ENCODE measurements around the gene GGA2.
"Not testable (repeated sequence)": the region's sequence is repeated elsewhere in the genome, so short reads cannot be mapped to it uniquely, and the experiment has no call there.

The GGA2 gene

GRCh38 chr16:23501291-23501690 is 9.0 kb downstream of the GGA2 start:
- no peak for DNase-seq

- DNase-seq: no peak
Measured at GRCh38 chr16:23500862-23501225, 9.4 kb downstream of the GGA2 start.

DNA sequence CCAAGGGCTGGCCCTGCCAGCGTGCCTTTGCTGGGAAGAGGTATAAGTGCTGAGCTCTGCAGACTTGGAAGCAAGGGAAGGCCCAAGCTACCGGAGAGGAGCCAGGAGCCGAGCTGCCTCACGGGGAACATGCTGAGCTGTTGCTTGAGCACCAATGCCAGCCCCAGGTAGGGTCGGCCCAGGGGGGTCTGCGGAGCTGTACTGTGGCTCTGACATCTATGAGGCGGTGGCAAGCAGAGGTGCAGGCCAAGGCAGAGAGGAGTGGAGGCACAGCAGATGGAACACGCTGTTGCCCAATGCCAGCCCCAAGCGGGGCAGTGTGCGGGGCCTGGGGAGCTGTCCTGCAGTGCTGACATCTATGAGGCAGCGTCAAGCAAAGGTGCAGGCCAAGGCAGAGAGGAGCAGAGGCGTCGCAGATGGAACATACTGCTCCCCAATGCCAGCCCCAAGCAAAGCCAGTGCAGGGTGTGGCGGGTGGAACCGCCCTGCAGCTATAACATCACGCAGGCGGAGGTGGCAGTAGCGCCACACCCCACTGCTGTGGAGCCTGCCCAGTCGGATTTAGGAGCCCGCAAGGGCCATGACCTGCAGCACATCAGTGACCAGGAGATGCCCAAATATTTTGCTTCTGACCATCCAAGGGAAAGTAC is 10.0 kb downstream of the GGA2 start:
- DNase-seq: no peak

DNA sequence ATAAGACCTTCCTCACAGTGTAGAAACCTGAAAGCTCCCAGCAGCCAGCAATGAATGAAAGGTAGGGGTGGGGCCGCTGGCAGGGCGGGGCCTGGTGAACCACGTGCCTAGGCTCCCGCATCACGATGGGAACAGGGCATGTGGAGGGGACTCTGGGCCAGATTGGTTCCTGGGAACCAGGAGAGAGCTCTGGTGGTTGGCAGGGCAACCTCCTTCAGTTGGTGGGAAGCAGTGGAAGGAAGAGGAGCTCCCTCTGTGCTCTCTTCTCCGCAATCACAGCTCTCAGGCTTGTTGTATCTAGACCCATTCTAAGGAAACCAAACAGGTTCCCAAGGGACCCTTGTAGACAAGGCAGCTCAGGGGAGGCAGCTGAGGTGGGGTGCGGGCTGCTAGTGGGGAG is 10.5 kb downstream of the GGA2 start:
- DNase-seq: no peak

DNA sequence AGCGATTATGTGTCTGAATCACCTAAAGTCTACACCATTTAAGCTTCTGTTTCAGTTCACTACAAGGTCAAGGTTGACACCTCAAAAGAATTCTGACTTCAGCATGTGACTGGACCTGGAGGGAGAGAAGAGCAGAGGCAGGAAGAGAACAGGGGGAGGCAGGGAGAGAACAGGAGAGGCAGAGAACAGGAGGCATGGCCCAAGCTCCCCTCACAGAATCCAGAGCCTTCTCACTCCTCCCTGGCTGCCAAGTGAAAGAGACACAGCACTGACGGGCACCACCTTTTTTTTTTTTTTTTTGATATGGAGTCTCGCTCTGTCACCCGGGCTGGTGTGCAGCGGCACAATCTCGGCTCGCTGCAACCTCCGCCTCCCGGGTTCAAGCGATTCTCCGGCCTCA is 11.4 kb downstream of the GGA2 start:
- no peak for DNase-seq

DNA sequence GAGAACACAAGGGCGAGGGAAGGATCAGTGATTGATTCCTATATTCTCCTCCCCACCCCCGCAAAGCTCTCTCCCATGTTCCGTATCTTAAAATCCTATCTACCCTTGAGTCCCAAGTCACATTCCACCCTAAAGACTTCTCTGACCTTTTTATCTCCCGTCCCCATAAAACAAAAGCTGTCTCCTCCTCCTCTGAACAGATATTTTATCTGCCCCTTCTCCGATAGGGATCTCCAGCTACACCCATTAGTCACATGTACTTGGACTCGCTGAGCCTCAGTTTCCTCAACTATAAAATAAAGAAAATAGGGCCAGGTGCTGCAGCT is 12.8 kb downstream of the GGA2 start:
- no peak for DNase-seq

- no peak for DNase-seq
Measured at GRCh38 chr16:23496821-23497542, 13.3 kb downstream of the GGA2 start.

DNA sequence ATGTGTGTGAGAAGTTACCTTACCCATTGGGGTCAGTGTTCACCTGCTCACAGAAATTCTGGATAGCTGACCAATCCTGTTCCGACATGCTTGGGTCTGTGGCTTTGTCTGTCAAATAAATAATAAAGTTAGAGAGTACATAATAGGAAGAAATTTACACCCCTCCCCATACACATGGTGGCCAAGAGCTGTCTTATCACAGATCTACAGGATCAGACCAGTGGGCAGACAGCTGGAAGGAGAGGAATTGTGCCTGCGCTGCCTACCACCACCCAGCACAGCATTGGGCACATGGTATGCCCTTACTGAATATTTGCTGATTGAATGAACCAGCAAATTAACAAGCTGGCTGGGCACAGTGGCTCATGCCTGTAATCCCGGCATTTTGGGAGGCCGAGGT is 14.6 kb downstream of the GGA2 start:
- DNase-seq: no peak

- no peak for DNase-seq
Measured at GRCh38 chr16:23494188-23494587, 16.1 kb downstream of the GGA2 start.

DNA sequence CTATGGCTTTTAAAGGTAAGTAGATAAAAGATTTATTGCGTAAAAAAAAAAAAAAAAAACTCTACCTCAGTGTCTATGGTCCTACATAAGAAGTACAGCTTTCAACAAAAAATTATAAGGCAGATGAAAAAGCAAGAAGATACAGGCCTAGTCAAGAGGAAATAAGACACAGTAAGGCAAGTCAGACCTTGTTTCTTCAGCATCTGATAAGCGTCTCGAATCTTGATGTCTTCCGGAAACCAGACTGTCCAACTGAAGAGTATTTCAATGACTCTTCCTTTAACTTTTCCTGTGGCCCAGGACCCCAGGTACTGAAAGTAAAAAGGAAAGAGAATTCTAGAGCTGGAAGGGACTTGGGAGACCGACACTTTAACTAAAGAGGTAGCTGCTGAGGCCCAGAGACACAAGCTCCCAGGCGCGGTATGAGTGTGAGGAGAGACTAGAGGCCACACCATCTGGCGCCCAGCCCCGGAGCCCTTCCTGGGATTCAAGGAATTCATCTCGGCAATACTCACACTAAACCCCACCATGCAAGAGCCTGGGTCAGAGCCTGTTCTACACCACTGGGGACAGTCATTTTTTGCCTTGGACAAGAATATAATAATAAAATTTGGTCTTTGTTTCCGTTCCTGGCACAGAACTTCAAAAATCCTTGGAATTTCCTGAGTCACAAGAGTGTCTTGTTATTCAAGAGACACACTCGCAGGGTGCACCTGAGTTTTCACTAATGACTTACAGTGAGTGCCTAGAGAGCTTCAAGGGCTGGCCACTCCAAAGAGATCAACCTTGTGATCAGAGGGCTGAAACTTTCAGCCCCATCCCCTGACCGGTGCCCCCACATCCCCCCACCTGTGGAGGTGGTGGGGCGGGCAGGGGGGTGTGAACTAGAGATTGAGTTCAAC is 18.6 kb downstream of the GGA2 start:
- no peak for DNase-seq

DNA sequence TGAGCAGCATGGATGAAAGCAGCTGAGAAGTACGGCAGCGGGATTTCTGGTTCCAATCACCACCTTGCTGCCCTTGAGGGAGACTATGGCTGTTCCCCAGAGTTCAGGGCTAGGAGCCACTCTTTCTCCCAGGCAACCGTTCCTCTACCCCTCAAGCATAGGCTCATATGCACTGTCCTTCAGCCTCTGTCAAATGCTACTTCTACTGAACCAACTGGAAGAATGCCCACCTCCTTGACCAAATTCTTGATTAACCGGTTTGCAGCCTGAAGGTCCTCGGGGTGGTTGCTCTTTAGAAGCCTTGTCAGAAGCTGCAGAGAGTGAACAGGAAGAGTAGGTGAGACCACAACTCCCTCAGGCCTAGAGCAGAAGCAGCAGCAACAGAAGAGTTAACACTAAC is 23.8 kb downstream of the GGA2 start:
- DNase-seq: no peak

- no peak for DNase-seq
Measured at GRCh38 chr16:23485841-23486240, 24.5 kb downstream of the GGA2 start.

- DNase-seq: no peak
Measured at GRCh38 chr16:23485257-23485614, 25.1 kb downstream of the GGA2 start.

DNA sequence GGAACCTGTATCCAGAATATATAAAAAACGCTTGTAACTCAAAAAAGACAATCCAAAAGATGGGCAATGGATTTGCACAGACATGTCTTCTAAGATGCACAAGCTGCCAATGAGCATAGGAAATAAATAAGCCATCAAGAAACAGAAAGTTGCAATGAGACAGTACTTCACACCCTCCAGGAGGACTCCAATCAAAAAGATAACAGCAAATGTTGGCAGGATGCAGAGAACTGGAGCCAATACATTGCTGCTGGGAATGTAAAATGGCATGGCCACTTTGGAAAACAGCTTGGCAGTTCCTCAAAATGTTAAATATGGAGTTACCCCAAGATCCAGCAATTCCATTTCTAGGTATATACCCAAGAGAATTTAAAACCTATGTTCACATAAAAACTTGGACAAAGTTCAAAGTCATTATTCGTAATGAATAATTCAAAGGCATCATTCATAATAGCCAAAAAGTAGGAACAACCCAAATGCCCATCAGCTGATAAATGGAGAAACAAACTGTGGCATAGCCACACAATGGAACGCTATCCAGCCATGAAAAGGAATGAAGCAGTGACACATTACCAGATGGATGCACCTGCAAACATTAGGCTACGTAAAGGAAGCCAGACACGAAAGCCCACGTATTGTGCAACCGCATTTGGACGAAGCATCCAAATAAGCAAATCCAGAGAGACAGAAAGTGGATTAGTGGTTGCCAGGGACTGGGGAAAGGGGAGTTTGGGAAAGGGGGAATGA is 25.6 kb downstream of the GGA2 start:
- DNase-seq: no peak

DNA sequence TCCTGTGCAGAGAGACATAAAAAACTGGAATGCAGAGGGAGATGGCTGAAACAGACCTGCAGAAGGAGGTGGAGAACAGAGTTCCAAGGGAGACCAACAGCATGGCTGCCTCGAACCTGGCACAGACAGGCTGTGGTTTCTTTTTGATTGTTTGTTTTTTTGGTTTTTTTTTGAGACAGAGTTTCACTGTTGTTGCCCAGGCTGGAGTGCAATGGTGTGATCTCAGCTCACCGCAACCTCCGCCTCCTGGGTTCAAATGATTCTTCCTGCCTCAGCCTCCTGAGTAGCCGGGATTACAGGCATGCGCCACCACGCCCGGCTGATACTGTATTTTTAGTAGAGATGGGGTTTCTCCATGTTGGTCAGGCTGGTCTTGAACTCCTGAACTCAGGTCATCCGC is 26.8 kb downstream of the GGA2 start:
- DNase-seq: not testable (repeated sequence)

- DNase-seq: peak; percentile 71
Measured at GRCh38 chr16:23482778-23483177, 27.5 kb downstream of the GGA2 start.

DNA sequence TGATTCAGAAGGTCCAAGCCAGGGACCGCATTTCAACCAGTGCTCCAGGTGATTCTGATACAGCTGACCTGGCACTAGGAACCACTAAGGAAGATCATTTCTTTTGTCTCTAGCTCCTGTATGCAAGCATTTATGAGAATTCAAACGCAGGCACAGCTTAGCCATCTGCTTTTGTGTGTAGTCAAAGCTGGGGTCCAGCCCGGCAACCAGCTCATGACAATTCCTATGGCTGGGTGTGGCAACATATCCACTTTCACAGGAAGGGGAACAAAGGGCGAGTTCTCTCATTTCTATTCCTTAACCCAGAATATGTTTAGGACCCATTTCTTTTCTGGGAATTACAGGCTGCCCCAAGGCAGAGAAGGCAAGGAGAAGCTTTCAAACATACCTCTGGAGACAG is 30.0 kb downstream of the GGA2 start:
- DNase-seq: no peak

GRCh38 chr16:23479138-23479537 is 31.2 kb downstream of the GGA2 start:
- no peak for DNase-seq

DNA sequence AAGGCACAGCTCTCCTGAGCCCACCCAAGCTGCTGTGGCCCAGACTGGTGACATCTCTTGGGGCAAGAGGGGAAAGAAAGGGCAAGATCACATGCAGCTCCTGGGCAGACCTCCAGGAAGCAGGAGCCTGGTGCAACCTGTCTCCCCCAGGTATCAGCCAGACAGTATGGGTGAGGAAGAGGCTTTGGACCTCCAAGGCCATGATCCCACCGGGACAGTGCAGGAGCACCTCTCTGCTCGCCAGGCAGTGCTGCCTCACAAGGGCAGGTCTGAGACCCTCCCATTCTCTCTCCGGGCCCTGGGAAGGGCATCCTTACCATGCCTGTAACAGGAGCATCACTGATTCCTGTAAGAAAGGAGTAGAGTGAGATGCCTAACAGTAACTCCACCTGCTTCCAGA is 31.7 kb downstream of the GGA2 start:
- DNase-seq: no peak

DNA sequence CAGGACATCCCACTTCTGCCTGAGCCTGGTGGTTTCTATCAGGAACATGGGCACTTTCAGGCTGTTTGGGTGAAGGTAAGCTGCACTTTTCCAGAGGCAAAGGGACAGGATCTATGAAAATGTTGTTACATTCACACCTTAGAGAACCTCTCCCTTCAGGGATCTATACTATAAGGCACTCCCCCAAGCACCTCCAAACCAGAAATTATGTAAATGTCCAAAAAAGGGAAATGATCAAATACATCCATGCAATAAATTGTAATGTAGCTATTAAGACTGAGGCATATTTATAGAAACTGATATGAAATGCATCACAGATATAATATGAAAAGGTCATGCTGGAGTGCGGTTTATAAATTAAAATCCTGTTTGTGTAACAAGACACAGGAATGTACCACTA is 34.0 kb downstream of the GGA2 start:
- DNase-seq: no peak

GRCh38 chr16:23469814-23470213 is 40.5 kb downstream of the GGA2 start:
- DNase-seq: no peak

DNA sequence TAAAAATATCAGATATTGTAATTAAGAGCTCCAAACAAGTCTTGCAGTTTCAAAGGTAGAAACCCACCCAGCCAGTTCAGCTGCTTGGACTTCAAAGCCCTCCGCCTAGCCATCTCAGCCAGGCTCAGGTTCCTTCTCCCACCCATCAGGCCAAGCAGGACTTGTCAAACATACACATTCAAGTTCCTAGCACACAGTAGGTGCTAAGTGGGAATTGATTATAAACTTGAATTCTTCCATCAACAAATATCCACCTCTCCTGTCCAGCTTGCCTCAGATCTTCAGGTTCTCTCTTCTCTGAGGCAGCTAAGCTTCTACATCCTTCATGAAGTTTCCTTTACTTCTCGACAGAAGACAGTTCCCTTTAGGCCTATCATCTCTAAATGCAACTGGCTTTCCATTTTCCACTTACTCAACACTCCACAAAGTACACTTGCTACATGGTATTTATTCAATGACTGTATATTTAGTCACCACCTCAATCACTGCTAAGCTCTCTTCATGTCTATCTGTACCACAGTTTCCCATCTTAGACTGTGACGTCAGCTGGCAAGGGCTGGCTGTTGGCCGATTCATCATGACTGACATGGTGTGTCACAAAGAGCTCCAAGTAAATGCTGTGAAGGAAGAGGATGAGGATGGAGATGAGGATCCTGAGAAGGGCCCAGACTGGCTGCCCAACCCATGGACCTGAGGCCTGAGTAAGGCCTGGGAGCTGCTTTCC is 44.0 kb downstream of the GGA2 start:
- no peak for DNase-seq

- DNase-seq: no peak
Measured at GRCh38 chr16:23465179-23465578, 45.1 kb downstream of the GGA2 start.

Measured in CD4-positive, alpha-beta T cell treated with Interleukin-15 for 1 hour (primary cell).